Stimulated activated CD8-positive, alpha-beta memory T cell treated with anti-CD3 and anti-CD28 coated beads, Interleukin-4, amount 100 ng/mL, for 1 hour (primary cell): ENCODE measurements around the gene MECP2.

Experiments
- DNase-seq, 2 donors: peaks; one replicate each; pipeline ENCODE4 v3.0.0-alpha.2; 2020; ENCODE audit warnings: low read depth in 2 of 2, low spot score in 1 of 2

The MECP2 gene

GRCh38 chrX:154064637-154065435, 32.7 kb downstream of the MECP2 start:
- no peak for DNase-seq

- no peak for DNase-seq
These were observed 34.3 kb downstream of the MECP2 start for GRCh38 chrX:154063234-154063633.

- DNase-seq, result no peak
These were observed 35.7 kb downstream of the MECP2 start for GRCh38 chrX:154061801-154062200.

GRCh38 chrX:154059729-154060245, 37.7 kb downstream of the MECP2 start:
- DNase-seq, result no peak

- DNase-seq, result no peak
These were observed 38.3 kb downstream of the MECP2 start for GRCh38 chrX:154059231-154059630.

GRCh38 chrX:154058214-154058997, 39.1 kb downstream of the MECP2 start:
- no peak for DNase-seq

GRCh38 chrX:154057791-154058190, 39.7 kb downstream of the MECP2 start:
- DNase-seq, result no peak

- no peak for DNase-seq
These were observed 40.7 kb downstream of the MECP2 start for GRCh38 chrX:154056770-154057241.

- peak; percentile 35 to 40 for DNase-seq
These were observed 46.2 kb downstream of the MECP2 start for GRCh38 chrX:154051201-154051810.

- no peak for DNase-seq
These were observed 47.4 kb downstream of the MECP2 start for GRCh38 chrX:154050113-154050495.

- DNase-seq, result no peak
These were observed 48.1 kb downstream of the MECP2 start for GRCh38 chrX:154049209-154050112.

GRCh38 chrX:154048398-154048797, 49.1 kb downstream of the MECP2 start:
- no peak for DNase-seq

GRCh38 chrX:154046940-154047610, 50.4 kb downstream of the MECP2 start:
- no peak for DNase-seq

- no peak for DNase-seq
These were observed 51.3 kb downstream of the MECP2 start for GRCh38 chrX:154046031-154046781.

- DNase-seq, result no peak
These were observed 53.4 kb downstream of the MECP2 start for GRCh38 chrX:154044091-154044490.

GRCh38 chrX:154043003-154043763, 54.3 kb downstream of the MECP2 start:
- DNase-seq, result no peak

GRCh38 chrX:154040863-154041262, 56.7 kb downstream of the MECP2 start:
- no peak for DNase-seq

GRCh38 chrX:154040307-154040756, 57.2 kb downstream of the MECP2 start:
- no peak for DNase-seq
